SU-DHL-6 (cell line): ENCODE results near the gene SP7.

Experiments
- H2AFZ ChIP-seq: fragments of 200-600 bp; sonication (generic); 2 replicates; pipeline ENCODE4 v1.6.1; 2014; ENCODE audit warnings: low read depth, mild to moderate bottlenecking, moderate library complexity, mixed read lengths, antibody characterized with exemption, low read length; ENCODE audit not compliant: severe bottlenecking
- H3F3A ChIP-seq: fragments of 200-600 bp; shearing (Covaris generic); 2 replicates; pipeline ENCODE4 v1.6.0; 2016; ENCODE audit warnings: antibody characterized with exemption, mild to moderate bottlenecking; ENCODE audit not compliant: insufficient read depth
- H3K27ac ChIP-seq: fragments of 200-600 bp; sonication (generic); 2 replicates; pipeline ENCODE4 v1.5.1; 2016; ENCODE audit warnings: low read depth, mild to moderate bottlenecking, low read length, moderate library complexity, mixed read lengths
- H3K27me3 ChIP-seq: fragments of 200-600 bp; sonication (generic), shearing (Covaris generic); 2 replicates; pipeline ENCODE4 v1.6.0; 2014; ENCODE audit warnings: mild to moderate bottlenecking, low read length
- H3K36me3 ChIP-seq: fragments of 200-600 bp; sonication (generic); 2 replicates; pipeline ENCODE4 v1.6.1; 2014; ENCODE audit warnings: mild to moderate bottlenecking, low read length, mixed read lengths
- H3K4me2 ChIP-seq: fragments of 300-600, 200-600 bp; shearing (Covaris generic), sonication (generic); 2 replicates; pipeline ENCODE4 v1.6.0; 2014; ENCODE audit warnings: low read length, low read depth, mild to moderate bottlenecking; ENCODE audit not compliant: poor library complexity, severe bottlenecking
- H3K4me3 ChIP-seq: fragments of 200-600 bp; sonication (generic); 2 replicates; pipeline ENCODE4 v1.5.1; 2014; ENCODE audit warnings: antibody characterized with exemption, low read length, mild to moderate bottlenecking, mixed read lengths; ENCODE audit not compliant: insufficient read depth, poor library complexity, severe bottlenecking
- H3K79me2 ChIP-seq: fragments of 200-600 bp; sonication (generic); 2 replicates; pipeline ENCODE4 v1.6.1; 2014; ENCODE audit warnings: mild to moderate bottlenecking, low read length, moderate library complexity; ENCODE audit not compliant: insufficient read depth
- H3K9ac ChIP-seq: fragments of 200-600 bp; sonication (generic); 2 replicates; pipeline ENCODE4 v1.7.0; 2014; ENCODE audit warnings: mild to moderate bottlenecking, low read length
- H3K9me2 ChIP-seq: fragments of 200-600 bp; sonication (generic); replicated peaks from 2 replicates; pipeline ENCODE4 v1.6.1; 2014; ENCODE audit warnings: low read length; ENCODE audit not compliant: insufficient read depth
- H3K9me3 ChIP-seq: fragments of 200-600 bp; sonication (generic); 2 replicates; pipeline ENCODE4 v1.6.1; 2014; ENCODE audit warnings: low read length, mixed read lengths; ENCODE audit not compliant: insufficient read depth
- H4K20me1 ChIP-seq: fragments of 200-600 bp; sonication (generic); 2 replicates; pipeline ENCODE4 v1.6.1; 2014; ENCODE audit warnings: low read depth, mild to moderate bottlenecking, antibody characterized with exemption, low read length, moderate library complexity, mixed read lengths
- EZH2phosphoT487 ChIP-seq: fragments of 200-600 bp; sonication (generic), shearing (Covaris generic); conservative IDR thresholded peaks from 2 replicates; pipeline ENCODE4 v1.6.1; 2018; ENCODE audit warnings: mild to moderate bottlenecking, antibody characterized with exemption, low read length, moderate library complexity, mixed read lengths
- TF ChIP-seq, protein P1 (sequence below): fragments of 200-600 bp; sonication (generic); IDR thresholded peaks from one replicate; pipeline ENCODE4 v1.5.1; 2017; ENCODE audit warnings: antibody characterized with exemption, mild to moderate bottlenecking, low read length, moderate library complexity; ENCODE audit not compliant: insufficient read depth, poor library complexity, severe bottlenecking

The SP7 gene

DNA sequence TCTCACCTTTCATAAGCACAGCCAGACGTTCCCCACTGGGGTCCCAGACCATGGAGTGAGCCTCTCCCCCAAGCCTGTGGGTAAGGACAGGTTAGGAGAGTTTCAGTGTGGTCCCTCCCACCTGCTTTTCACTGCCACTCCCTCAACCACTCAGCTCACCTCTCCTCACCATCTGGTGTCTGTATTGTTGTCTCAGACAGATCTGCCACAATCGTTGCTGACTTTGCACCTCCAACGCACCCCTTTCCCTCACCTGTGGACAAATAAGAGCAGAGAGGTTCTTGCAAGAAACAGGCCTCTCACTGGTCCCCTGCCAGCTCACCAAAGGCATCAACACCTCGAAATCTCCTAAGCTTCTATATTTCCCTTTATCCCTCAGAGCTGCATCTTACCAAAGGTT lies 27.9 kb downstream of the SP7 start:
- no peaks in the 10 kb centered on the region for H3K9me2 ChIP-seq
- H3K4me2 ChIP-seq: no peak overlapping the region
- no peak overlapping the region for H3K27ac ChIP-seq
- H3F3A ChIP-seq: no peaks in the 10 kb centered on the region
- no peaks in the 10 kb centered on the region; the same call in 1 of the 2 replicates for H3K36me3 ChIP-seq
- H3K27me3 ChIP-seq: no peaks in the 10 kb centered on the region
- H3K9ac ChIP-seq: no peak overlapping the region
- H4K20me1 ChIP-seq: no peaks in the 10 kb centered on the region
- no peaks in the 10 kb centered on the region for H3K79me2 ChIP-seq
- no peaks in the 10 kb centered on the region for H3K9me3 ChIP-seq
- no peak for TF ChIP-seq EZH2phosphoT487
- TF ChIP-seq, protein P1, sequence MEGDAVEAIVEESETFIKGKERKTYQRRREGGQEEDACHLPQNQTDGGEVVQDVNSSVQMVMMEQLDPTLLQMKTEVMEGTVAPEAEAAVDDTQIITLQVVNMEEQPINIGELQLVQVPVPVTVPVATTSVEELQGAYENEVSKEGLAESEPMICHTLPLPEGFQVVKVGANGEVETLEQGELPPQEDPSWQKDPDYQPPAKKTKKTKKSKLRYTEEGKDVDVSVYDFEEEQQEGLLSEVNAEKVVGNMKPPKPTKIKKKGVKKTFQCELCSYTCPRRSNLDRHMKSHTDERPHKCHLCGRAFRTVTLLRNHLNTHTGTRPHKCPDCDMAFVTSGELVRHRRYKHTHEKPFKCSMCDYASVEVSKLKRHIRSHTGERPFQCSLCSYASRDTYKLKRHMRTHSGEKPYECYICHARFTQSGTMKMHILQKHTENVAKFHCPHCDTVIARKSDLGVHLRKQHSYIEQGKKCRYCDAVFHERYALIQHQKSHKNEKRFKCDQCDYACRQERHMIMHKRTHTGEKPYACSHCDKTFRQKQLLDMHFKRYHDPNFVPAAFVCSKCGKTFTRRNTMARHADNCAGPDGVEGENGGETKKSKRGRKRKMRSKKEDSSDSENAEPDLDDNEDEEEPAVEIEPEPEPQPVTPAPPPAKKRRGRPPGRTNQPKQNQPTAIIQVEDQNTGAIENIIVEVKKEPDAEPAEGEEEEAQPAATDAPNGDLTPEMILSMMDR: no peak
- H2AFZ ChIP-seq: no peak overlapping the region
- no peak overlapping the region for H3K4me3 ChIP-seq

DNA sequence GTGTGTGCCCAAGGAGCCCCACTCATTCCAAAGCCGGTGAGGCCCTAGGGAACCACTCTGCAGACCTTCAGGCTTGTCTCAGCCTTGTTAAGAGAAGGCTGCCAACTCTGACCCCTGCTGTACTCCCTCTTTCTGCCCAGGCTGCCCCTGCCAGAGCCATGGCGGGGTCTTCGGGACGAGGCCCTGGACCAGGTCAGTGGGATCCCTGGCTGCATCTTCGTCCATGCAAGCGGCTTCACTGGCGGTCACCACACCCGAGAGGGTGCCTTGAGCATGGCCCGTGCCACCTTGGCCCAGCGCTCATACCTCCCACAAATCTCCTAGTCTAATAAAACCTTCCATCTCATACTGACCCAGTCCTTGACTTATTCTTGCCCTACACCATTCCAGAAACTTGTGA lies 29.3 kb downstream of the SP7 start:
- no peak for TF ChIP-seq EZH2phosphoT487
- TF ChIP-seq, protein P1: no peak
- Histone ChIP-seq H3K36me3 (no peaks in the 10 kb centered on the region; the same call in 1 of the 2 replicates), H3K27ac (no peak overlapping the region), H4K20me1 (no peaks in the 10 kb centered on the region), H3K9me3 (no peaks in the 10 kb centered on the region), H2AFZ (no peak overlapping the region), H3K4me2 (no peak overlapping the region), H3K9ac (no peak overlapping the region), H3K9me2 (no peaks in the 10 kb centered on the region), H3K79me2 (no peaks in the 10 kb centered on the region), H3K4me3 (no peak overlapping the region), H3K27me3 (no peaks in the 10 kb centered on the region), H3F3A (no peaks in the 10 kb centered on the region)

DNA sequence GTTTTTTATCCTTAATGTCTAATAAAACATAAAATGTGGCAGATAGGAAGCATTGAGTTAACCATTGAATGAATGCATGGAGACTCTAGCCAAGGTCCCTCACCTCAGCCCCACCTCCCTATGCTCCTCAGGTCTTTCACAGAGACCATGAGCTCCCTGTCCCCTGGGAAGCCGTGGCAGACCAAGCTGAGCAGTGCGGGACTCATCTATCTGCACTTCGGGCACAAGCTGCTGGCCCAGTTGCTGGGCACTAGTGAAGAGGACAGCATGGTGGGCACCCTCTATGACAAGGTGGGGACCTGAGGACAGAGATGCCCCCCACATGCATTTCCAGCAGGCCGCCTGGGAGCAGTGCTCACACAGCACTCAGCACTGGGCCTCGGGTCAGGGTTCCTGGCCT lies 33.3 kb downstream of the SP7 start:
- H3K27ac ChIP-seq: no peak overlapping the region
- no peak overlapping the region for H3K4me3 ChIP-seq
- no peaks in the 10 kb centered on the region for H3K27me3 ChIP-seq
- peaks cover 9% of the 10 kb centered on the region; the same call in 1 of the 2 replicates for H3K79me2 ChIP-seq
- no peak overlapping the region for H3K4me2 ChIP-seq
- no peak overlapping the region for H2AFZ ChIP-seq
- TF ChIP-seq, protein P1: no peak
- TF ChIP-seq EZH2phosphoT487: no peak
- no peaks in the 10 kb centered on the region for H3K9me3 ChIP-seq
- H3F3A ChIP-seq: peaks cover 14% of the 10 kb centered on the region
- no peak overlapping the region for H3K9ac ChIP-seq
- no peaks in the 10 kb centered on the region for H4K20me1 ChIP-seq
- H3K9me2 ChIP-seq: no peaks in the 10 kb centered on the region
- no peaks in the 10 kb centered on the region for H3K36me3 ChIP-seq

DNA sequence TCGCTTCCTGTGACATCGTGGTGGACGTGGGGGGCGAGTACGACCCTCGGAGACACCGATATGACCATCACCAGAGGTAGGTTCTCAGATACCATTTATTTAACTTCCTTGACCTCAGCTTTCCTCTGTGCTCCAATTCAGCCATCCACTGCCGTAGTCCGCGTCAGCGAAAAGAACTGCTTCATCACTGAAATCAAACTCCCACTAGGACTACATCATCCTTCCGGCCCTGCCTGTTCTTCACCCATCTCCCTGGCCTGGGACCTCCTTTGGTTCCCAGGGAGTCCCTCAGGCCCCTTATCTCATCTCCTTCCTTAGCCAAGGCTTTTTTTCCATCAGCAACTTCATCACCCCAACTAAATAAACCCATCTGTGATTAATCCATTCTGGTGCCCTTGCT lies 36.0 kb downstream of the SP7 start:
- Histone ChIP-seq H4K20me1 (no peaks in the 10 kb centered on the region), H3K4me2 (peak overlapping the region; percentile 77), H2AFZ (peak overlapping the region; percentile 44), H3K4me3 (peak overlapping the region; percentile 81), H3K9ac (peak overlapping the region; percentile 73), H3K9me2 (no peaks in the 10 kb centered on the region), H3F3A (peaks cover 15% of the 10 kb centered on the region), H3K27me3 (no peaks in the 10 kb centered on the region), H3K9me3 (no peaks in the 10 kb centered on the region), H3K79me2 (peaks cover 28% of the 10 kb centered on the region), H3K27ac (no peak overlapping the region), H3K36me3 (no peaks in the 10 kb centered on the region)
- no peak for TF ChIP-seq EZH2phosphoT487
- TF ChIP-seq, protein P1: no peak
